Right ventricle myocardium inferior (tissue), 1 donor: ENCODE measurements around the gene SHB. TPM values are rescaled to one million over a fixed set of nuclear protein-coding genes. Genes with fewer than 3 reads are reported as not detected.

Experiments
- ATAC-seq: fragments of 200-7000 bp; cut with Tn5 transposase; one replicate; pipeline ENCODE4 v1.9.1; 2020; ENCODE audit warnings: mild to moderate bottlenecking, moderate library complexity
- DNase-seq: peaks from one replicate; pipeline ENCODE4 v3.0.0; 2021; ENCODE audit errors: missing footprints
- intact Hi-C: fragments of 100-400 bp; cut with DNase I; formaldehyde crosslinking; loops from one replicate; pipeline ENCODE4 v1.11.0; 2022
- total RNA-seq: library from RNA; stranded (reverse); fragmentation: NEBNext Ultra II Directional; extraction: Animal tissue kit (Norgen Biotek cat#: 25700); gene quantifications from one replicate; pipeline ENCODE4 v1.2.1, GENCODE V29; 2021
- donor health status: DM: no; HTN: yes; CAD: no; lungs with severe emphysema.

The SHB gene
- total RNA-seq, 1 donor from 2014 or later = 14.7 TPM

DNA sequence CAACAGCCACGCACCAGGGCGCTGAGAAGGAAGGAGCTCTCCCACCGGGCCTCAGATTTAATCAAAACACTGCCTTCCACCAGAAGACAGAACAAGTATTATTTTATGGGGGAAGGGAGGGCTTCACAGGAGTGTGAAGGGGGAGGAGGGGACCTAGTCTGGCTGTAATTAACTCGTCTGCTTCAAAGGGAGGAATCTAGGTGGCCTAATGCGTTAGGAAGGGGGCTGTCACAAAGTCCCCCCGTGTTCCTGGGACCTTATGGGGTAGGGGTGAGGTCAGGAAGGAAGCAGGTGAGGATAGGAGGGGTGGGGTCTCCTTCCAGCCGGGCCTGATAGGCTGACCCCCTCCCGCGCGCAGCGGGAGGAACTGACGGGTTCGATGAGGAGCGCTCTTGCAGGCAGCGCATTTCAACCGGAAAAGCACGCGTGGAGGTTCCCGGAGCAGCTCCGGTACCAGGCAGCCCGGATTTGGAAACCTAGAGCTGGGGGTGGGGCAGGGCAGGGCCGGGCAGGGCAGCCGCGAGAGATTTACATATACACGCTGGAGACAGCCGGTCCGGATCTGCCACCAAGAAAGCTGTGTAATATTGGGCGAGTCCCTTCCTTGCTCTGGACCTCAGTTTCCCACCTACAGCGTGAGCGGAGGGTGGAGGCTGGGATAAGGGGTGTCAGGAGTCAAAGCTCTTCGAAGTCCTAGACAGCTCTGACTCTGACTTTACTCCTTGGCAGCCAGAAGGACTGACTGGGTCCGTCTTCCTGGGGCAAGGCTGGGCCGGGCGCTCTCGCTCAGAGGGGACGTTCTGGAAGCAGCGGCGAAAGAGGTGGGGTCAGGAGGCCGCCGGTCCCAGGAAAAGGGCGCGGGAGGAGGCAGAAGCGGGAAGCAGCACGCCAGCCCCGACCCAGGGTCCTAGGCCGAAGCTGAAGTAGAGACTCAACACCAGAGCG lies 1.8 kb downstream of the SHB start:
- ATAC-seq (peak; percentile 11), DNase-seq (peak; percentile 77)
- intact Hi-C loops = loop anchor here (1.0 to 5.0 kb wide), 3 partner anchors 8 to 80 kb away; no protein-coding TSS in a partner anchor

DNA sequence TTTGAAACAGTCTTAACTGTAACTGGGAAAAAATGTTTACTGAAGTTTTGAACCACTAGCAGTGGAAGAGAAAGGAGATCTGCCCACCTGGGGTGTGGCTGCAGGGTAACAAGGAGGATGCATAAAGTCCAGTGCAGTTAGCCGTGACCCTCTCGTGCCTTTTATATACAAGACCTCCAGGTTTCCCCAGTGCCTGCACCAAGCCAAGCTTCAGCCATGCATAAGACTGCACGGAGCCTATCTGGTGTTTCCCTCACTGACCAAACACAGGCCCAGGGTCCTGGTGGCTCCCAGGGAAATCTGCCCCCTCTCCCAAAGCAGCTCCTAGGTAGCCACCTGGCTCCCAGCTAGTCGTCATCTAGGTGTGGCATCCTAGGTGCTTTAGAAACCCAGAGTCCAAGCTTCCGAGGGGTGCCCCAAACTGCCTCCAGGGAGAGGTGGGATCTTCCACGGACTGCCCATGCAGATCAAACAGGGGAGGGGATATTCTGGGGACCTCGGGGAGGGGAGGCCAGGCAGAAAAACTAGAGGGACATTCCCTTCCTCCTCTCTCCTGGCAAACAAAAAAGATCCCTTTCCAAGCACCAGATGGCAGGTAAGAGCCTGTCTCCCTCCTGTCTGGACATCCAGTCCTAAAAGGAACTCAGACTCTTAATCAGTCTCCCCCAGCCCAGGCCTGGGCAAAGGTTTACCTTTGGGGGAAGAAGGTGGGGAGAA lies 2.7 kb downstream of the SHB start:
- ATAC-seq = no peak
- intact Hi-C loops = loop anchor here (2.0 to 5.0 kb wide), 2 partner anchors 20 to 79 kb away; no protein-coding TSS in a partner anchor

GRCh38 chr9:38065369-38066075 lies 3.5 kb downstream of the SHB start:
- intact Hi-C loops = loop anchor here (2.0 to 5.0 kb wide), 2 partner anchors 19 to 78 kb away; no protein-coding TSS in a partner anchor
- DNase-seq (no peak), ATAC-seq (no peak)

More for the DNA sequence above, 2.7 kb downstream of the SHB start:
- no peak for DNase-seq

DNA sequence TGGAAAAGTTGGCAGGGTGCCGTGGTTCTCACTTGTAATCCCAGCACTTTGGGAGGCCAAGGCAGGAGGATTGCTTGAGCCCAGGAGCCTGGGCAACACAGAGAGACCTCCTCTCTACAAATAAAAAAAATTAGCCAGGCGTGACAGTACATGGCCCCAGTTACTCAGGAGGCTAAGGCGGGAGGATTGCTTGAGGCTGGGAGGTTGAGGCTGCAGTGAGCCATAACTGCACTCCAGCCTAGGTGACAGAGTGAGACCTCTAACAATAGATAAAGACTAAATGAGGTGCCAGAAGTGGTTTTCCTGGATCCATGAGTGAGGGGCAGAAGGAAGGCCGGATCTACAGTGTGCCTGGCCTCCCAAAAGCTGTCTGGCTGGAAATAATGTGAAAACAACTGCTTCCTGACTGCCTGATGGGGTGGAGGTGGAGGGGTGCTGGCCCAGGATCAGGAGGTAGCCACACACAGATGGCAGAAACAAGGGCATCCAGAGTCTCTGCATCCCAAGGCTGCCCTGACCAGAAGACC lies 4.1 kb downstream of the SHB start:
- ATAC-seq (no peak), DNase-seq (no peak)
- intact Hi-C loops = loop anchor here (5.0 kb wide), 1 partner anchor 78 kb away; no protein-coding TSS in a partner anchor

GRCh38 chr9:38063363-38063707 lies 5.7 kb downstream of the SHB start:
- no peak for ATAC-seq
- intact Hi-C loops = no loop called here
- no peak for DNase-seq

- ATAC-seq (no peak), DNase-seq (no peak)
- intact Hi-C loops = no loop called here
Measured at GRCh38 chr9:38062498-38063362, 6.3 kb downstream of the SHB start.

GRCh38 chr9:38062106-38062497 lies 6.9 kb downstream of the SHB start:
- DNase-seq (no peak), ATAC-seq (no peak)
- intact Hi-C loops = no loop called here

- intact Hi-C loops = no loop called here
- DNase-seq (no peak), ATAC-seq (no peak)
Measured at GRCh38 chr9:38061326-38061977, 7.6 kb downstream of the SHB start.

DNA sequence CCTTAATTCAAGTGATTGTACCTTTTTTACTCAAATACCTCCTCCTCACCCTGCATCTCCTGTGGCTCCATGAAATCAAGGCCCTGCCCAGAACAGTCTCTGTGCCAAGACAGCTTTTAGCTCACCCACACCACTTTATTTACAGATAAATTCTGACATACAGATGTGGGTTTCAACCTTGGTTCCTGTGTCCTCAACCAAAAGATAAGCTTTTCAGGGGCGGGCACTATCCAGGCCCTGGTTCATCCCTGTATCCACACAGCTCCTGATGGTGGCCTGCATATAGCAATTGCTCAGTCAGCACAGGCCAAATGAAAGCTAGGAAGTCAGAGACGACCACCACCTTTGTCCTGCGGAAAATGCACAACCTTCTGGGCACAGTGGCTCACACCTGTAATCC lies 8.3 kb downstream of the SHB start:
- no peak for ATAC-seq
- intact Hi-C loops = no loop called here

DNA sequence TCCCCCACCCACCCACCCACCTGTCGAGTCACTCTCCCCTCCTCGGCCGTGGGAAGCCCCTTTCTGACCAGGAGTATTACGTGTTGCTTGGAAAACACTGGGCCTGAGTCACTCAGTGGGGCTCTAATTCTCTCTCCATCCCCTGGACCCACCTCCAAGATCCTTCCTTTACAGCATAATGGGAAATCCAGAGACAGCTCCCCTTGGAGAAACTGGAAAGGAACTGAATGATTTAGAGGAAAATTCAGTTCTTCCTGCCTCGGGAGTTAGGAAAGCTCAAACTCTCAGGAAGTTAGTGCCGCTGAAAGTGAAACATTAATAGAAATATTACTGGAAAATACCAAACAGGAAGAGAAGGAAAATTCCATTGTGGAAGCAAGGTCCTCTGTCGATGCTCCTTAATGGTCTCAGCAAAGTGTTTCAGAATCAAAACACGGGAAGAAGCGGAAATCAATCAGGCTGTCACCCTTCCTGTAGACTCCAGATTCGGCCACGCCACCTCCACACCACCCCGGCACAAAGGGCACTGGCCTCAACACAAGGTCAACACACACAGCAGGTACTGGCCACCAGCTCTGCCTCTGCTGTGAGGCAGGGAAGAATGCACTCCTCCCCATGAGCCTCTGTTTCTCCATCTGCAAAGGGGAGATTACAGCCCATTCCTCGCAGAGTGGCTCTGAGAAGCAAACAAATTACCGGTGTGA lies 9.6 kb downstream of the SHB start:
- intact Hi-C loops = loop anchor here (1.0 to 5.0 kb wide), 4 partner anchors 8 to 62 kb away; no protein-coding TSS in a partner anchor
- ATAC-seq (no peak), DNase-seq (no peak)

More for the DNA sequence above, 8.3 kb downstream of the SHB start:
- no peak for DNase-seq

GRCh38 chr9:38058452-38059232 lies 10.4 kb downstream of the SHB start:
- peak; percentile 66 for ATAC-seq
- DNase-seq = no peak

DNA sequence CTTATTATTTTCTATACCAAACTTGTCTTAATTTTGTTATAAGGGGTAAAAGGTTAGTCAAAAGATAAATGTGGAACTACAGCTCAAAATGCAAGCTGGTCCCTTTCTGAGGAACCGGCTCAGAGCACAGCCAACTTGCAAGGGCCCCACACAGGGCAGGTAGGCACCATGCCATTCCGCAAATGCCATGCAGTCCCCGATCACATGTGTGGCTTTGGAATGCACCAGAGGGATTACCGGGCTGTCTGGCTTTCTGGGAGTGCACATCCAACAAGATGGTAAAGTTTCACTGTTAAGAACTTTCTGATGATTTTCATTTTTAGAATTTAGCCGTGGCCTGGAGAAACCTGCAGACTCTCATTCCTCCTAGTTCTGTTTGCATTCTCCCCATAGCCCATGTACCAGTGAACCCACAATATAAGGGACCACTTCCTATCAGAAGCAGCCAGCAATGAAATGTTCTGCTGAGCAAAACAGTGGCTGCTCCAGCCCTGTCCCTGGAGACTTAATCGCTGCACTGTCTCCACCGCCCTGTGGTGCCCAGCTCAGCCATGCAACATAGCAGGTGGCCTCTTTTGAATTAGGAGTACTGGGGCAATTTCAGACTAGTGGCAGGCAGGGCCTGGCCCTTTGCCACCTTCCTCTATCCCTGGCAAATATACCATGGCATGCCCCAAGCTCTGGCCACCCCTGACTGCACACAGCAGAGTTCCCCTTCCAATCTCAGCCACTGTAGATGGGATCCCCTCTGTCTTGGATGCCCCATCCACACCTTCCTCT lies 11.4 kb downstream of the SHB start:
- no peak for DNase-seq
- intact Hi-C loops = loop anchor here (2.0 to 5.0 kb wide), 4 partner anchors 31 to 60 kb away; no protein-coding TSS in a partner anchor
- ATAC-seq = peak; percentile 57

More at GRCh38 chr9:38058452-38059232, 10.4 kb downstream of the SHB start:
- intact Hi-C loops = loop anchor here (1.0 to 5.0 kb wide), 4 partner anchors 9 to 61 kb away; no protein-coding TSS in a partner anchor

DNA sequence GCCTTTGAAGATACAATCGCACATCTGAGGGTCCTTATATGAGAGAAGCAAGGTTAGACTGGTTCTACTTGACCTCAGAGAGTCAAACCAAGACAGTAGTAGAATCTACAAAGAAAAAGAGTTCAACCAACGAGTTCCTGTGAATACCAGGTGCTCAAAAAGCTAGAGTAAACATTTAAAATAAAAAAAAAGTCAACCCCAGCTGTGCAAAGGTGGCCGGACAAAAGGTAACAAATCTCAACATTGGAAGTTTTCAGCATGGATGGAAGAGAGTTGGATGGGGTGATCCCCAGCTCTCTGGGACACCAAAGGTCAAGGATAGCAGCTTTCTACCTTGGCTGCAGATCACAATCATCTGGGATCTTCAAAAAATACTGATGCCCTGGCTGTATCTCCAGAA lies 14.4 kb downstream of the SHB start:
- intact Hi-C loops = loop anchor here (5.0 kb wide), 2 partner anchors 42 to 57 kb away; no protein-coding TSS in a partner anchor

DNA sequence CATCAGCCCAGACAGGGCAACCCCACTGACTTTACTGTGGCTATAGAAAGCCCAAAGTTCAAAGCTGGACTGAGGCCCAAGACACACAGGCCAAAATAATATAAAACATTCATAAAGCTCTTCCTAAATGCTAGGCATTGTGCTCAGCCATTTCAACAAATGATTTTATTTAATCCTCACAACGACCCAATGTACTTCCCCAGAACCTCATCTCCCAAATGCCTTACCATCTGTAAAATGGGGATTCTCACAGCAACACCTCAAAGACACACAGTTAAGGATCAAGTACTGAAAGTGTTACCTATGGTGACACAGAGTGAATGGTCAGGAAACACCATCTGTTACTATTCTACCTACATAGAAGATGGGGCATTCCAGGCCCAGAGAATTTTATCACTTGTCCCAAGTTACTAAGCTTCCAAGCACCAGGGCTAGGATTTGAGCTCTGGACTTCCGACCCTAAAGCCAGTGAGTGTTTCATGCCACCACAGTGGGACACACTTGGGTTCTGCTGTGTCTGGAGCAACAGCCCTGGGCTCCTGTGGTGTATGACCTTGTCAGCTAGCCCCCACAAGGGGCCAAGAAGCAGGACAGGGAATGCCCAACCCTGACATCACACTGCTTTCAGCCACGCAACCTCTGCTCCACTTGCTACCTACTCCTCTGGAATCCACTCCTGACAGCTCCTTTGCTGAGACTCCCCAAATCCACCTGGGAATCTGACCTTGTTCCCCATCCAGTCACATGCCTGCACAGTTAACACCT lies 15.1 kb downstream of the SHB start:
- DNase-seq (no peak), ATAC-seq (no peak)
- intact Hi-C loops = no loop called here

More for the DNA sequence above, 14.4 kb downstream of the SHB start:
- no peak for DNase-seq
- ATAC-seq = no peak
